ENCODE measurements around the gene GRM4.
A peak's percentile ranks its signal among the peaks of the same experiment; 100 is the strongest.
"Not testable (repeated sequence)": the region's sequence is repeated elsewhere in the genome, so short reads cannot be mapped to it uniquely, and the experiment has no call there.

GRM4 gene

GRCh38 chr6:34146021-34146782, at the start of gene GRM4:
GRM4 (minus strand) TSS chr6:34146087; CDS start chr6:34133496, 12,591 bp downstream.
- no peak for DNase-seq (ENCODE audit: low read depth in 2 of 2)

- DNase-seq (ENCODE audit: low read depth in 2 of 2): no peak
Measured at GRCh38 chr6:34194772-34195171, 48.9 kb upstream of the GRM4 start.

- no peak for DNase-seq (ENCODE audit: low read depth in 2 of 2)
Measured at GRCh38 chr6:34190504-34191122, 44.7 kb upstream of the GRM4 start.

DNA sequence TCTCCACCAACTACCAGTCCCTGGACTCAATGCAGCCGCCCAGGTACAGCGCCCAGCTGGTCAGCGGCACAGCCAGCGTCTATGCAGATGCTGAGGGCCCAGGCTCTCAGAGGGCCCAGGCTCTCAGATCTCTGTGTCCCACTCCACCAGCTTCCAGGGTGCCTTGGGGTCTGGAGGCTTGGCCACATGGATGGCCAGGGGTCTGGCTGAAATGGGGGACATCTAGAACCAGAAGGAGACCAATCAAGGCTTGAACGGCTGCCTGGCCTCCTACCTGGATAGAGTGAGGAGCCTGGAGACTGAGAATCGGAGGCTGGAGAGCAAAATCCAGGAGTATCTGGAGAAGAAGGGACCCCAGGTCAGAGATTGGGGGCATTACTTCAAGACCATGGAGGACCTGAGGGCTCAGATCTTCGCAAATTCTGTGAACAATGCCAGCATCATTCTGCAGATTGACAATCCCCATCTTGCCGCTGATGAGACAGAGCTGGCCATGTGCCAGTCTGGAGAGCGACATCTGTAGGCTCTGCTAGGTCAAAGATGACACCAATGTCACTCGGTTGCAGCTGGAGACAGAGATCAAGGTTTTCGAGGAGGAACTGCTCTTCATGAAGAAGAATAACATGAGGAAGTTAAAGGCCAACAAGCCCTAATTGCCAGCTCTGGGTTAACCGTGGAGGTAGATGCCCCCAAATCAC, 44.1 kb upstream of the GRM4 start:
- DNase-seq (ENCODE audit: low read depth in 2 of 2): no peak

GRCh38 chr6:34184726-34185125, 38.8 kb upstream of the GRM4 start:
- DNase-seq (ENCODE audit: low read depth in 2 of 2): not testable (repeated sequence)

GRCh38 chr6:34182751-34183531, 37.1 kb upstream of the GRM4 start:
- DNase-seq (ENCODE audit: low read depth in 2 of 2): peak; percentile 33 to 41

DNA sequence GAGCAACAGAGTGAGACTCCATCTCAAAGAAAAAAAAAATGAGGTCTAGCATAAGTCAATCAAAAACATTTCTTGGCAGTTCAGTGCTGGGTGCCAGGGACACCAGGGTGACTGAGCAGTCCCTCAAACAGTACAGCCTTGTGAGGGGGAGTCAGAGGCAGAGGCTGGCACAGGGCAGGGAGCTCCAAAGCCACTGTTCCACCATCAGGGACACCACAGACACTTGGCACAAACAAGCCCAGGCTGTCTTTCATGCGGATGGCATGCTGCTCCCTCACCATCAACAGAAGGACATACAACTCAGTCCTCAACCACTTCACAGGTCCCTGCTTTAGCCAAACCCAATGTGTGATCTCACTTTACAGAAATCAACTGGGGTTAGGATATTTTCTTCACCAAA, 36.0 kb upstream of the GRM4 start:
- DNase-seq (ENCODE audit: low read depth in 2 of 2): no peak

DNA sequence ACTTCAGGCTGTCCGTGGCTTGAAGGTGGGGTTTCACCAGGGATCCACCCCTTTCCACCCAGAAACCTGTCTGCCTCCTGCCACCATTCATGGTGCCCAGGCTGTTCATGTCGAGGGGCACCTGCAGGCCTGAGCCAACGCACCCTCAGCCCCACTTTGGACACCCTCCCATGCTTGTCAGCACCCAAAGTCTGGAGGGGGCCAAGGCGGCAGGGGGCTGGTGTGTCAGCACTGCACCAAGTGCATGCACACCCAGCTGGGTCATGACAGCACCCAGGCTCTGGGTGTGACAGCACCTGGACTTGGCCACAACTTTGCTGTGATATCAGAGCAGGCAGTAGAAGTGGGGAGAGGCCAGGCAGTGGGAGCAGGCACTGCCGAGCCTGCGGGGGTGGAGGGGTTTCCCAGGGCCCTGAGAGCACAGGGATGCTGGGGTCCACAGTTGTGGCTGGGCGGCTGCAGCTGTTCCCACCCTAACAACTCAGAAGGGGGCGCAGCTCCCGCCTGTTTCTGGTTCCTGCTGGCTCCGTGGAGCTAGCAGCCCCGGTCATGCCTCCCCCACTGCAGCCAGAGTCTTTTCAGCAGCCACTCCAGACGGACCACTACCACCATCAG, 33.3 kb upstream of the GRM4 start:
- DNase-seq (ENCODE audit: low read depth in 2 of 2): no peak

GRCh38 chr6:34178357-34179105, 32.6 kb upstream of the GRM4 start:
- no peak for DNase-seq (ENCODE audit: low read depth in 2 of 2)

DNA sequence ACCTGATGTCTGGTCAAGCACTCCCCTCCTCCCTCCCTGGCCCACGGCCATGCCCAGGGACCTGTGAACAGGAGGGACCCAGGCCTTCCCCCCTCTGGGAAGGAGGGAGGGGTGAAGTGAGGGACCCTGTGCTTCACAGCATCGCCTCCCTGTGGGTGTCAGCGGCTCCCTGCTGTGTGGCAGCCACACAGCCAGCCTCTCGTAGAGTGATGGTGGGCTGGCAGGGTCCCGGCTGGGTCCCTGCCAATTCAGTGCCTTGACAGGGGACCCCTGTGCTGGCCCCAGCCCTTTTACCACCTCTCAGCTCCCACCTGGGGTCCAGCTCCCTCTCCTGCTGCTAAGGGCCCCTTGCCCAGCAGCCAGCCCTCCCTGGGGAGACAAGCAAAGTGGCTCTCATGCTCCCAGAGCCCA, 31.3 kb upstream of the GRM4 start:
- DNase-seq (ENCODE audit: low read depth in 2 of 2): no peak

DNA sequence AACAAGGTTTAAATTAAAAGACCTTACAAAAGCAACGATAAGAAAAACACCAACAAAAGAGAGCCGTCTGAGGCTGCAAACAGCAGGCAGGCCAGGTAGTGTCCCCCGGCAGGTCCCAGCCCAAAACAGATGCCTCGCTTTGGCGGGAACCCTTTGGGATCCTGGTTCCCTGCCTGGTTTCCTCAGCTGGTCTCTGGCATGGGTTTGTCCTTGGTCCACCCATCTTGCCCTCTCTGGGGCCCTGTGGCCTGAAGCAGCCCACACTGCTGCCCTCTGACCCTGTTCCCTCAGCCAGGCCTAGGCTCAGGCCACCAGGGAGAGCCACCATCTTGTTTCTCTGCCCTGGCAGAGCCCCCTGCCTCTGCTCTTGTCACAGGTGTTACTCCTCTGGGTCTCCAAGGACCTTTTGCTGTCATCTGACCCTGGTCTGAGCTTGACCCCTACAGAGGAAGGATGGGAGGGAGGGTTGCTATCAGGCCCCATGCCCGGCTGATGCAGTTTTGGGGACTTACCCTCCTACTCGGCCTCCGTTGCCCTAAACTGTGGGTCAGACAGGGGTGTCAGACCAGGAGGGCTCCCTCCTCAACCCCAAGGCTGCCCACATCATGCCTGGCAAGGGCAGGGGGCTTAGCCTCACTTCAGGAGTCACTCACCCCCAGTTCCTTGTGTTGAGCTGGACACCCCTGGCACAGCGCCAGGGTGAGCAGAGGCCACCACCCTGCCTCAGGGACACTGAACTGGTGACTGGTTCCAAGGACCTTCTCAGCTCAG, 30.6 kb upstream of the GRM4 start:
- no peak for DNase-seq (ENCODE audit: low read depth in 2 of 2)

DNA sequence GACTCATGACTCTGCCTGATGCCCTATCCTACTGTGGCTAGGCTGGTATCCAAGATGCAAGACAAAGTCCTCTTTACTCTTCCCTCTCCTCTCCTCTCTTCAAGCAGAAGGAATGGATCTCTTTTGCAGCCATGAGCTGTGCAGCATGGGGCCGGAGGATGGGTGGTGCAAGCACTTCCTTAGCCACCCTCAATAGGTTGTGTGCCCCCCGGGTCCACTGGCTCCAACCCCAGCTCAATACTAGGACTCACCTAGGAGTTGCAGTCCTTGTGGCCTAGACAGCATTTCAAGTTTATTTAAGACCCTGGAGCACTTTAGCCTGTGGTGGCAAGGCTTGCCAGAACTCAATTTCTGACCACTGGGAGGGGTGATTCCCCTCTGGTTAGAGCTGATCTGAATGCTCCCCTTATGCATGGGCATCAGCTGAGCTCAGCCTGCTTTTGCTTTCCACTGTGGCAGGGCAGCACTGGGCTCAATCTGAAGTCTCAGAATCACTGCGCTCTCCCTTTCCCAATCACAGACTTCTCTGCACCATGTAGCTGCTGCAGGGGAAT, 29.0 kb upstream of the GRM4 start:
- DNase-seq (ENCODE audit: low read depth in 2 of 2): no peak

- DNase-seq (ENCODE audit: low read depth in 2 of 2): no peak
Measured at GRCh38 chr6:34172961-34173775, 27.3 kb upstream of the GRM4 start.

DNA sequence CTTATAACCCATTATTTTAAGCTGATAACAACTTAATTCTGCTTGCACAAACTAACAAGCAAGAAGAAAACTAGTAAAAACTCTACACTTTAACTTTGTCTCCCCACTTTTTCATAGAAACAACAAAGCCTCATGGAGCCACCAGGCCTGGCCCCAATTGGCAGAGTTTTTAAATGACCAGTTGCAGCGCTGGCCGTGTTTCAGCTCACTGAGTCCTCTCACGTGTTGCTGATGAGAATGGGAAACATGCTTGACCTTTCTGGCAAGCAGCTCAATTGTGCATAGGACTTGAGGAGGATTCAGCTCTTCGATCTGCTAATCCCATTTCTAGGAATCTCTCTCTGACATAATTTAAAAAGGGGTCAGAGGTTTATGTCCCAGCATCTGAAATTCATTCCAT, 24.5 kb upstream of the GRM4 start:
- DNase-seq (ENCODE audit: low read depth in 2 of 2): no peak

GRCh38 chr6:34169897-34170296, 24.0 kb upstream of the GRM4 start:
- DNase-seq (ENCODE audit: low read depth in 2 of 2): no peak

DNA sequence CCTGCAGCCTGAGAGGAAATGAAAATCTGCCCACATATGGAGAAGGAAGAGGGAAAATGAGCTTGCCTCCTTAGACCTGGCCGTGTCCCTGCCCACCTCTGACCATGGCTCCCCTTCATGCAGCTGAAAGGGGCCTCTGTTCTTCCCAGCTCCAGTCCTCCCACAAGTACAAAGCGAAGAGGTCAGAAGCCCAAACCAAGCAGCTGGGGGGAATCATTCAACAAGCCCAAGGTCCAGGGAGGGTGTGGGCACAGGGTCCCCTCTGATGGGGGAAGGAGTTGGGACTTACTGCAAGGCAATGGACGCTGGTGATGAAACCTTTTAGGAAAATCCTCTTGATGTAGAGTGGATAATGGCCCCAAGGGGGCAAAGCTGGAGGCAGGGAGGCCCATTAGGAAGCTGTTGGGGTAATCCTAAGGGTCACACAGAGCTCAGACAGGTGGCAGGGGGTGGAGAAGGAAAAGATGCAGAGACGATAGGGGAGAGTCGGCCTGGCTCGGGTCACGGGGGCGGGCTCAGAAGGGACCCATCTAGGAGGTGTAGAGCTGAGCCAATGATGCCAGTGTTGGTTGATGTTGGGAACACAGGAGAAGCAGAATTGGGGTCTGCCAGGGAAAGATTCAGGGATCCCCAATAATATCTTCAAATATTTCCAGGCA, 16.1 kb upstream of the GRM4 start:
- no peak for DNase-seq (ENCODE audit: low read depth in 2 of 2)

GRCh38 chr6:34159844-34160243, 14.0 kb upstream of the GRM4 start:
- no peak for DNase-seq (ENCODE audit: low read depth in 2 of 2)

DNA sequence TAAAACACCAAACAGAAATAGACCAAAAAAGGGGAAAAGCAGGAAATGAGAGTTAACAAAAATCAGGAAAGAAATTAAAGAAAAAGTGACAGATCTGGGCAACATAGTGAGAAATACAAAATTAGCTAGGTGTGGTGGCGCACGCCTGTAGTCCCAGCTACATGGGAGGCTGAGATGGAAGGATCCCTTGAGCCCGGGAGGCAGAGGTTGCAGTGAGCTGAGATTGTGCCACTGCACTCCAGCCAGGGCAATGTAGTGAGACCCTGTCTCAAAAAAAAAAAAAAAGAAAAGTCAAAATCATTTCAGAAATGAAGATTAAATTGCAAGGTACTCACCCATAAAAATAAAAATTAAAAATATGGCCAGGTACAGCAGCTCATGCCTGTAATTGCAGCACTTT, 13.0 kb upstream of the GRM4 start:
- no peak for DNase-seq (ENCODE audit: low read depth in 2 of 2)

Data from stimulated activated CD8-positive, alpha-beta memory T cell treated with anti-CD3 and anti-CD28 coated beads, Interleukin-7, amount 100 ng/mL, for 1 hour (primary cell).